BJ (cell line): ENCODE measurements around the gene ADCY2. TPM values are rescaled to one million over a fixed set of nuclear protein-coding genes. Genes with fewer than 3 reads are reported as not detected.

Source experiments
- CTCF ChIA-PET: fragments of 350-600 bp; formaldehyde crosslinking; extraction: SDS; loops from one replicate; lab custom pipeline; 2021; ENCODE audit warnings: antibody characterized with exemption, inconsistent platforms; lab: Yijun Ruan, JAX
- POLR2A ChIA-PET: fragments of 300-600 bp; sonication (Branson Sonifier 250); formaldehyde crosslinking; extraction: SDS; loops from one replicate; lab custom pipeline; 2021; ENCODE audit warnings: antibody characterized with exemption; lab: Charles Lee
- DNase-seq: peaks from one replicate; pipeline ENCODE4 v3.0.0-alpha.2; 2011; ENCODE audit warnings: low read depth
- H3K27me3 ChIP-seq: 2 replicates; pipeline ENCODE4 v1.6.0; 2011; ENCODE audit warnings: low read length; ENCODE audit not compliant: control insufficient read depth, insufficient read depth
- H3K36me3 ChIP-seq: 2 replicates; pipeline ENCODE4 v1.5.1; 2011; ENCODE audit warnings: low read length; ENCODE audit not compliant: control insufficient read depth, insufficient read depth
- H3K4me3 ChIP-seq: 2 replicates; pipeline ENCODE4 v1.5.1; 2011; ENCODE audit warnings: low read depth, mild to moderate bottlenecking, control low read depth, low read length
- CTCF ChIP-seq: IDR thresholded peaks from 2 replicates; pipeline ENCODE4 v1.5.1; 2011; ENCODE audit warnings: low read depth, mild to moderate bottlenecking, control low read depth, inconsistent platforms, low read length, moderate library complexity; ENCODE audit not compliant: insufficient read depth
- polyA plus RNA-seq: library from polyadenylated mRNA; depleted of rRNA; stranded (reverse); fragments of >200 nt; gene quantifications from 2 replicates; pipeline ENCODE4 v1.2.3, GENCODE V29; 2011

Gene ADCY2
- polyA plus RNA-seq, 1 experiment, result not detected

GRCh38 chr5:7846327-7846726 is 450.4 kb downstream of the ADCY2 start:
- H3K36me3 ChIP-seq, result no peaks in the 10 kb centered on the region
- CTCF ChIA-PET, result interaction anchor here (0.7 kb wide), 1 partner anchor 10 kb away, joined by 3 read pairs; no protein-coding TSS in a partner anchor
- POLR2A ChIA-PET, result no interaction called here

GRCh38 chr5:7848296-7848695 is 452.4 kb downstream of the ADCY2 start:
- CTCF ChIA-PET, result no interaction called here
- H3K36me3 ChIP-seq, result no peaks in the 10 kb centered on the region
- DNase-seq, result no peak
- POLR2A ChIA-PET, result no interaction called here
- H3K27me3 ChIP-seq, result peaks cover 19% of the 10 kb centered on the region
- no peak for TF ChIP-seq CTCF
- no peak overlapping the region for H3K4me3 ChIP-seq

More at GRCh38 chr5:7846327-7846726, 450.4 kb downstream of the ADCY2 start:
- no peak for DNase-seq
- Histone ChIP-seq H3K4me3 (no peak overlapping the region), H3K27me3 (peaks cover 19% of the 10 kb centered on the region)
- TF ChIP-seq CTCF, result no peak

GRCh38 chr5:7849681-7850394 is 453.9 kb downstream of the ADCY2 start:
- CTCF ChIA-PET, result interaction anchor here (0.6 to 1.3 kb wide), 2 partner anchors 33 to 610 kb away, joined by 3 read pairs; no protein-coding TSS in a partner anchor
- H3K36me3 ChIP-seq, result no peaks in the 10 kb centered on the region
- H3K27me3 ChIP-seq, result peaks cover 19% of the 10 kb centered on the region
- H3K4me3 ChIP-seq, result peak overlapping the region; percentile 15
- POLR2A ChIA-PET, result no interaction called here
- TF ChIP-seq CTCF, result no peak
- no peak for DNase-seq

- no peak for DNase-seq
- Histone ChIP-seq H3K36me3 (no peaks in the 10 kb centered on the region), H3K27me3 (peaks cover 19% of the 10 kb centered on the region), H3K4me3 (peak within 1 kb of the TSS; percentile 50)
- POLR2A ChIA-PET, result no interaction called here
- CTCF ChIA-PET, result interaction anchor here (1.8 kb wide), 1 partner anchor 10 kb away, joined by 10 read pairs; no protein-coding TSS in a partner anchor
- TF ChIP-seq CTCF, result peak; percentile 55
Observed at GRCh38 chr5:7850395-7851239, 454.7 kb downstream of the ADCY2 start, which contains the start of gene CFAP90. TSS of gene CFAP90 (minus strand) at chr5:7851133. CDS start at chr5:7851021, 112 bp downstream.

GRCh38 chr5:7851240-7851592 is 455.3 kb downstream of the ADCY2 start:
- TF ChIP-seq CTCF, result no peak
- H3K36me3 ChIP-seq, result no peaks in the 10 kb centered on the region
- no peak for DNase-seq
- CTCF ChIA-PET, result interaction anchor here (1.8 kb wide), 1 partner anchor 9 kb away, joined by 10 read pairs; no protein-coding TSS in a partner anchor
- POLR2A ChIA-PET, result no interaction called here
- H3K27me3 ChIP-seq, result peaks cover 17% of the 10 kb centered on the region
- H3K4me3 ChIP-seq, result peak overlapping the region; percentile 50
